Measurements from ENCODE around the gene TTF2. TPM values are rescaled to one million over a fixed set of nuclear protein-coding genes. Genes with fewer than 3 reads are reported as not detected.

The TTF2 gene
- total and polyA plus RNA-seq, 9 of the 15 experiments (the other 6 are each of a cell fraction or from before 2014, with no cell fraction given): 9.4 to 71.1 (median 42.1) TPM

DNA sequence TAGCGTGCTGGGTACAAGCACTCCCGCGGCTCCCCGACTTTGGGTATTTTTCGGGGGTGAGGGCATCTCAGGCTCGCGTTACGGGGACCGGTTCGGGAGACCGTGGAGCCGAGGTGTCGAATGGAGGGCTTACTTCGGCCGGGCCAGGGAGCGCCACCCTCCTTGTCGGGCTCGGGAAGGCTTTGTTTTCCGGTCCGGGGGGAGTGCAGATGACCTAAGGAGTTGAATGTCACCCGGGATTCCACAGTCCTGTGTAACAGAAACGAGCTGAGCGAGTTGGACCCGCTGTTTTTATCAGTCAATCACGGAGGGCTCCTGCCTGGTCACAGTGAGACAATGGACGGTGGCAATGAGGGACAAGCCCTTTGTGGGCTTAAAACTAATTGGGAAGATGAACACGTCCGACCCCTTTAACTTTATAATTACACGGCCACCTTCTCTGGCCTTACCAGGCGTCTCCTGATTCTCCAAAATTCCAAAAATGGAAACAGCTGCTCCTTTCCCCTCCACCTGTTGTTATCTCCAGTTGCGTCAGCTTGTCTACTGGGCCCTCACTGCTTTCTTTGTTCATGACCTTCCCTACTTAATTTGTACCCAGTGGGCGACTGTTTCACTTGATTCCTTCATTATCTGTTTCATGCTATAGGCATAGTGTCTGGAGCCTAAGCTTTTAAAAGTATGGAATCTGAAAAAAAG is 62.4 kb downstream of the TTF2 start (continued):
- TF ChIP-seq, protein P1, sequence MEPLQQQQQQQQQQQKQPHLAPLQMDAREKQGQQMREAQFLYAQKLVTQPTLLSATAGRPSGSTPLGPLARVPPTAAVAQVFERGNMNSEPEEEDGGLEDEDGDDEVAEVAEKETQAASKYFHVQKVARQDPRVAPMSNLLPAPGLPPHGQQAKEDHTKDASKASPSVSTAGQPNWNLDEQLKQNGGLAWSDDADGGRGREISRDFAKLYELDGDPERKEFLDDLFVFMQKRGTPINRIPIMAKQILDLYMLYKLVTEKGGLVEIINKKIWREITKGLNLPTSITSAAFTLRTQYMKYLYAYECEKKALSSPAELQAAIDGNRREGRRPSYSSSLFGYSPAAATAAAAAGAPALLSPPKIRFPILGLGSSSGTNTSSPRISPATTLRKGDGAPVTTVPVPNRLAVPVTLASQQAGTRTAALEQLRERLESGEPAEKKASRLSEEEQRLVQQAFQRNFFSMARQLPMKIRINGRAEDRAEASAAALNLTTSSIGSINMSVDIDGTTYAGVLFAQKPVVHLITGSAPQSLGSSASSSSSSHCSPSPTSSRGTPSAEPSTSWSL (CRISPR knock-in tag; IDR thresholded peaks at IDR 0.05; ENCODE audit: borderline replicate concordance): no peak
- no peak for TF ChIP-seq RBM25 (IDR thresholded peaks at IDR 0.05; ENCODE audit: low read depth, low read length, severe bottlenecking)
- TF ChIP-seq ZNF324 (CRISPR knock-in tag; IDR thresholded peaks at IDR 0.05): no peak
- TF ChIP-seq OTX1 (CRISPR knock-in tag; IDR thresholded peaks at IDR 0.05): no peak
- TF ChIP-seq KDM1A (IDR thresholded peaks at IDR 0.05): no peak
- TF ChIP-seq ATF1 (CRISPR knock-in tag; IDR thresholded peaks at IDR 0.05): no peak
- TF ChIP-seq ATF1 (tag; IDR thresholded peaks at IDR 0.05): no peak
- no peak for TF ChIP-seq ZKSCAN1 (IDR thresholded peaks at IDR 0.05; ENCODE audit: low read depth, low read length)
- TF ChIP-seq HNRNPH1 (optimal IDR thresholded peaks at IDR 0.05; ENCODE audit: low read depth, low read length): no peak
- TF ChIP-seq, protein P2, sequence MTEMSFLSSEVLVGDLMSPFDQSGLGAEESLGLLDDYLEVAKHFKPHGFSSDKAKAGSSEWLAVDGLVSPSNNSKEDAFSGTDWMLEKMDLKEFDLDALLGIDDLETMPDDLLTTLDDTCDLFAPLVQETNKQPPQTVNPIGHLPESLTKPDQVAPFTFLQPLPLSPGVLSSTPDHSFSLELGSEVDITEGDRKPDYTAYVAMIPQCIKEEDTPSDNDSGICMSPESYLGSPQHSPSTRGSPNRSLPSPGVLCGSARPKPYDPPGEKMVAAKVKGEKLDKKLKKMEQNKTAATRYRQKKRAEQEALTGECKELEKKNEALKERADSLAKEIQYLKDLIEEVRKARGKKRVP (CRISPR knock-in tag; IDR thresholded peaks at IDR 0.05): no peak
- no peak for TF ChIP-seq SMARCE1 (IDR thresholded peaks at IDR 0.05)
- TF ChIP-seq SMAD1 (IDR thresholded peaks at IDR 0.05; ENCODE audit: low read depth, low read length, partially characterized antibody): no peak
- no peak for TF ChIP-seq POLR2AphosphoS2 (IDR thresholded peaks at IDR 0.05; ENCODE audit: low read length)
- TF ChIP-seq POLR2AphosphoS5 (IDR thresholded peaks at IDR 0.05; ENCODE audit: control insufficient read depth, insufficient read depth, low read depth, low read length): no peak
- TF ChIP-seq, protein P3, sequence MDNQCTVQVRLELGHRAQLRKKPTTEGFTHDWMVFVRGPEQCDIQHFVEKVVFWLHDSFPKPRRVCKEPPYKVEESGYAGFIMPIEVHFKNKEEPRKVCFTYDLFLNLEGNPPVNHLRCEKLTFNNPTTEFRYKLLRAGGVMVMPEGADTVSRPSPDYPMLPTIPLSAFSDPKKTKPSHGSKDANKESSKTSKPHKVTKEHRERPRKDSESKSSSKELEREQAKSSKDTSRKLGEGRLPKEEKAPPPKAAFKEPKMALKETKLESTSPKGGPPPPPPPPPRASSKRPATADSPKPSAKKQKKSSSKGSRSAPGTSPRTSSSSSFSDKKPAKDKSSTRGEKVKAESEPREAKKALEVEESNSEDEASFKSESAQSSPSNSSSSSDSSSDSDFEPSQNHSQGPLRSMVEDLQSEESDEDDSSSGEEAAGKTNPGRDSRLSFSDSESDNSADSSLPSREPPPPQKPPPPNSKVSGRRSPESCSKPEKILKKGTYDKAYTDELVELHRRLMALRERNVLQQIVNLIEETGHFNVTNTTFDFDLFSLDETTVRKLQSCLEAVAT (IDR thresholded peaks at IDR 0.05): peak in 1 of 2 experiments; percentile 64; a peak in 1 of 4 replicates
- TF ChIP-seq POLR2H (tag; IDR thresholded peaks at IDR 0.05; ENCODE audit: low read depth): no peak
- no peak for TF ChIP-seq ZNF311 (CRISPR knock-in tag; IDR thresholded peaks at IDR 0.05)
- 0 out of 2 replicates have a peak, but pooled peaks have one; percentile 76 for TF ChIP-seq GATAD2B (IDR thresholded peaks at IDR 0.05; ENCODE audit: borderline replicate concordance)
- TF ChIP-seq ZFP36 (IDR thresholded peaks at IDR 0.05; ENCODE audit: low read depth, low read length, partially characterized antibody): no peak
- TF ChIP-seq MEF2A (IDR thresholded peaks at IDR 0.05; ENCODE audit: control insufficient read depth, low read depth, low read length): no peak
- TF ChIP-seq, protein P4, sequence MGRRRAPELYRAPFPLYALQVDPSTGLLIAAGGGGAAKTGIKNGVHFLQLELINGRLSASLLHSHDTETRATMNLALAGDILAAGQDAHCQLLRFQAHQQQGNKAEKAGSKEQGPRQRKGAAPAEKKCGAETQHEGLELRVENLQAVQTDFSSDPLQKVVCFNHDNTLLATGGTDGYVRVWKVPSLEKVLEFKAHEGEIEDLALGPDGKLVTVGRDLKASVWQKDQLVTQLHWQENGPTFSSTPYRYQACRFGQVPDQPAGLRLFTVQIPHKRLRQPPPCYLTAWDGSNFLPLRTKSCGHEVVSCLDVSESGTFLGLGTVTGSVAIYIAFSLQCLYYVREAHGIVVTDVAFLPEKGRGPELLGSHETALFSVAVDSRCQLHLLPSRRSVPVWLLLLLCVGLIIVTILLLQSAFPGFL (CRISPR knock-in tag; IDR thresholded peaks at IDR 0.05): peak; percentile 80; the same call in 1 of the 2 replicates

Data from K562 (cell line).